Measurements from ENCODE around the gene CEBPG. TPM values are rescaled to one million over a fixed set of nuclear protein-coding genes. Genes with fewer than 3 reads are reported as not detected.

CEBPG gene
- total RNA-seq, 6 donors from 2014 or later = 11.5 to 44.7 (median 22.7) TPM

DNA sequence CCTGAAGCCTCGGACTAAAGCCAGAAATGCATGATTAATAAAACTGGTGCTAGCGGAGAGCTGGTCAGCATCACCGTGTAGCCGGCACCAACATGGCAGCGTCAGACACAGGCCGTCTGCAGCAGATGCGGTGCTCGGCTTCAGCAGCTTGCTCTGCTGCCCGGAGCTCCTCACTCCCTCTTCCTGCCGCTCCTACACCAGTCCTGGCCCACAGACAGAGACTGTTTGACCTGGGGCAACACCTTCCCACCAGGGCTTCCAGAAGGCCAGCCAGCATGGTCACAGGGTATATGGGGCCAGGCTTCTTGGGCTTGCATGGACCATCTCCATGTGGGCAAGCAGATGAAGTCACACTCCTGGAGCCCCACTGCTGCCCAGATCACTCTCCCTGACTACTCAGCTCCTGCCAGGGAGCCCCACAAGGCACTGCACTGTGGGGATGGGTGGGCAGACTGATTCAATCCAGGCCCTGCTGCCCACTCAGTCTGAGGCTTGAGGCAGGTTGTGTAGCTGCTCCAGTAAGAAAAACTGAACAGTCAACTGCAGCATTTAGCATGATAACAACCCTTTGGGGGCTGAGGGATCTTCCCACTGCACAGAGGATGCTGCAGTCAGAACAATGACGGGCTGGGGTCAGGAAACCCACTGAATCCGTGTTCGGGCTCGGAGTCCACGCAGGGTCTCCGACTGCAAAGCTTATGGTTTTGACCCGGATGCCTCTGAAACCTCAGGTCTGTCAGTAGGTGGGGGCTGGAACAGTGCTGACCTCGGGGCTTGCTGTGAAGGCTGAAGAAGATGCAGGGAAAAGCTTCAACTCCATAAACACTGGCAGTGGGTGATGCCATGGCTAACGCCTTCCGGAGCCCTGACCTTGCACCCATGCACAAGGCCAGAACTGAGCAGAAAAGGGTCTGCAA is 45.6 kb downstream of the CEBPG start:
- H3K4me1 ChIP-seq = peaks cover 0 to 7% (median 2%) of the 10 kb centered on the region in 4 donors
- DNase-seq (no peak), ATAC-seq (ENCODE audit: low FRiP score in 2 of 2) (no peak)
- no peak for TF ChIP-seq EP300 (IDR thresholded peaks at IDR 0.05)
- no peak for TF ChIP-seq POLR2A (IDR thresholded peaks at IDR 0.05)
- TF ChIP-seq POLR2AphosphoS5 (IDR thresholded peaks at IDR 0.05) = no peak
- TF ChIP-seq, protein P1, sequence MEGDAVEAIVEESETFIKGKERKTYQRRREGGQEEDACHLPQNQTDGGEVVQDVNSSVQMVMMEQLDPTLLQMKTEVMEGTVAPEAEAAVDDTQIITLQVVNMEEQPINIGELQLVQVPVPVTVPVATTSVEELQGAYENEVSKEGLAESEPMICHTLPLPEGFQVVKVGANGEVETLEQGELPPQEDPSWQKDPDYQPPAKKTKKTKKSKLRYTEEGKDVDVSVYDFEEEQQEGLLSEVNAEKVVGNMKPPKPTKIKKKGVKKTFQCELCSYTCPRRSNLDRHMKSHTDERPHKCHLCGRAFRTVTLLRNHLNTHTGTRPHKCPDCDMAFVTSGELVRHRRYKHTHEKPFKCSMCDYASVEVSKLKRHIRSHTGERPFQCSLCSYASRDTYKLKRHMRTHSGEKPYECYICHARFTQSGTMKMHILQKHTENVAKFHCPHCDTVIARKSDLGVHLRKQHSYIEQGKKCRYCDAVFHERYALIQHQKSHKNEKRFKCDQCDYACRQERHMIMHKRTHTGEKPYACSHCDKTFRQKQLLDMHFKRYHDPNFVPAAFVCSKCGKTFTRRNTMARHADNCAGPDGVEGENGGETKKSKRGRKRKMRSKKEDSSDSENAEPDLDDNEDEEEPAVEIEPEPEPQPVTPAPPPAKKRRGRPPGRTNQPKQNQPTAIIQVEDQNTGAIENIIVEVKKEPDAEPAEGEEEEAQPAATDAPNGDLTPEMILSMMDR (IDR thresholded peaks at IDR 0.05) = no peak
- no peak overlapping the region for H3K27ac ChIP-seq
- no peaks in the 10 kb centered on the region for H3K27me3 ChIP-seq
- H3K9me3 ChIP-seq = no peaks in the 10 kb centered on the region
- H3K36me3 ChIP-seq = no peaks in the 10 kb centered on the region
- WGBS, 2 donors = 89 to 94% methylated on average over 20 of the region's 20 CpGs
- H3K4me3 ChIP-seq = no peak overlapping the region

- Histone ChIP-seq H3K9me3 (no peaks in the 10 kb centered on the region), H3K4me1 (peaks cover 0 to 7% (median 2%) of the 10 kb centered on the region in 4 donors), H3K27ac (no peak overlapping the region), H3K4me3 (no peak overlapping the region), H3K27me3 (no peaks in the 10 kb centered on the region), H3K36me3 (no peaks in the 10 kb centered on the region)
- TF ChIP-seq, protein P1 (IDR thresholded peaks at IDR 0.05) = no peak
- TF ChIP-seq POLR2AphosphoS5 (IDR thresholded peaks at IDR 0.05) = no peak
- TF ChIP-seq POLR2A (IDR thresholded peaks at IDR 0.05) = no peak
- no peak for TF ChIP-seq EP300 (IDR thresholded peaks at IDR 0.05)
- WGBS, 2 donors = 53 to 63% methylated on average over 5 to 6 of the region's 6 CpGs
- ATAC-seq (ENCODE audit: low FRiP score in 2 of 2) = no peak
- no peak for DNase-seq
Observed at GRCh38 chr19:33419788-33420130, 46.2 kb downstream of the CEBPG start.

DNA sequence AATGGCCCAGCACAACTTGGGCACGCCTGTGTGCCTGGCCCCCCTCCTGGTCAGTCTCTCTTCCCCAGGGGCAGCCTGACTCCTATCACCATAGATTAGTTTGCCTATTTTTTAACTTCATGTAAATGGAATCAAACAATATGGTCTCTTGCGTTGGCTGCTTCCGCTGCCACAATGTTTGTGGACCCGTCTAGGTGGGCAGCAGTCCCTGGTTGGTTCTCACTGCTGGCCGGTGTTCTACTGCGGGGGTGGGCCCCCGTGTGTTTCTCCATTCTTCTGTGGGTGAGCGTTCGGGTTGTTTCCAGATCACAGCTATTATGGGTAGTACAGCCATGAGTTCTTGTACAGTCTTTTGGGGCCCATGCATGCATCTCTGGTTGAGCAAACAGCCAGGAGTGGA is 47.3 kb downstream of the CEBPG start:
- peaks cover 0 to 7% (median 2%) of the 10 kb centered on the region in 4 donors for H3K4me1 ChIP-seq
- no peak for DNase-seq
- H3K9me3 ChIP-seq = no peaks in the 10 kb centered on the region
- ATAC-seq (ENCODE audit: low FRiP score in 2 of 2) = no peak
- H3K36me3 ChIP-seq = no peaks in the 10 kb centered on the region
- no peak overlapping the region for H3K4me3 ChIP-seq
- no peaks in the 10 kb centered on the region for H3K27me3 ChIP-seq
- WGBS, 2 donors = 95 to 98% methylated on average over 7 to 9 of the region's 9 CpGs
- no peak for TF ChIP-seq EP300 (IDR thresholded peaks at IDR 0.05)
- TF ChIP-seq, protein P1 (IDR thresholded peaks at IDR 0.05) = no peak
- no peak for TF ChIP-seq POLR2A (IDR thresholded peaks at IDR 0.05)
- no peak for TF ChIP-seq POLR2AphosphoS5 (IDR thresholded peaks at IDR 0.05)
- no peak overlapping the region for H3K27ac ChIP-seq

DNA sequence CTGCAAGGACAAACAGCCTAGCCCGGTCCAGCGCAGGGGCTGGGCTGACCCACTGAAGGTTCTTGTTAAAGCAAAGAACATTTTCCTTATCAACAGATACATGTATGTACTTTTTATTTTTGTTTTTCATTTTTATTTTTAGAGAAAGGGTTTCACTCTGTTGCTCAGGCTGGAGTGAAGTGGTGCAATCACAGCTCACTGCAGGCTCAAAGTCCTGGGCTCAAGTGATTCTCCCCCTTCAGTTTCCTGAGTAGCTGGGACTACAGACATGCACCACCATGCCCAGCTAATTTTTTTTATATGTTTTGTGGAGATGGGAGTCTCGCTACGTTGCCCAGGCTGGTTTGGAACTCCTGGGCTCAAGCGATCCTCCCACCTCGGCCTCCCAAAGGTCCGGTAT is 47.9 kb downstream of the CEBPG start:
- ATAC-seq (ENCODE audit: low FRiP score in 2 of 2) (no peak), DNase-seq (no peak)
- H3K27me3 ChIP-seq = no peaks in the 10 kb centered on the region
- 96 to 97% methylated on average over 7 of the region's 7 CpGs for WGBS, 2 donors
- H3K36me3 ChIP-seq = no peaks in the 10 kb centered on the region
- no peak overlapping the region for H3K4me3 ChIP-seq
- no peaks in the 10 kb centered on the region for H3K9me3 ChIP-seq
- H3K4me1 ChIP-seq = peaks cover 0 to 5% (median 1%) of the 10 kb centered on the region in 4 donors
- no peak for TF ChIP-seq EP300 (IDR thresholded peaks at IDR 0.05)
- no peak for TF ChIP-seq POLR2A (IDR thresholded peaks at IDR 0.05)
- TF ChIP-seq POLR2AphosphoS5 (IDR thresholded peaks at IDR 0.05) = no peak
- TF ChIP-seq, protein P1 (IDR thresholded peaks at IDR 0.05) = no peak
- no peak overlapping the region for H3K27ac ChIP-seq
